Activated CD8-positive, alpha-beta T cell treated with anti-CD3 and anti-CD28 coated beads for 36 hours (primary cell): ENCODE measurements around the gene SNX32. TPM values are rescaled to one million over a fixed set of nuclear protein-coding genes. Genes with fewer than 3 reads are reported as not detected.

Experiments
- ATAC-seq: fragments of 200-7000 bp; cut with Tn5 transposase; one replicate; pipeline ENCODE4 v1.10.0; 2021; ENCODE audit warnings: mild to moderate bottlenecking, moderate library complexity
- CTCF ChIA-PET: fragments of 350-600 bp; sonication (Branson Sonifier 250); formaldehyde crosslinking; loops from one replicate; lab custom pipeline; 2021; ENCODE audit warnings: antibody characterized with exemption; lab: Charles Lee
- POLR2A ChIA-PET: fragments of 350-600 bp; sonication (Branson Sonifier 250); formaldehyde crosslinking; loops from one replicate; lab custom pipeline; 2021; ENCODE audit warnings: antibody characterized with exemption; lab: Charles Lee
- DNase-seq: peaks from one replicate; pipeline ENCODE4 v3.0.0-alpha.2; 2020
- H3K27ac Mint-ChIP-seq: one replicate; pipeline ENCODE4 v1.8.0; 2021; ENCODE audit warnings: mild to moderate bottlenecking, mixed read lengths
- H3K27me3 Mint-ChIP-seq: one replicate; pipeline ENCODE4 v1.8.0; 2021; ENCODE audit warnings: mixed read lengths
- H3K36me3 Mint-ChIP-seq: one replicate; pipeline ENCODE4 v1.8.0; 2021; ENCODE audit warnings: low read depth, mixed read lengths
- H3K4me1 Mint-ChIP-seq: one replicate; pipeline ENCODE4 v1.8.0; 2021; ENCODE audit warnings: low read depth, mixed read lengths
- H3K4me3 Mint-ChIP-seq: one replicate; pipeline ENCODE4 v1.8.0; 2021; ENCODE audit warnings: mild to moderate bottlenecking, moderate library complexity, mixed read lengths
- H3K9me3 Mint-ChIP-seq: one replicate; pipeline ENCODE4 v1.8.0; 2021; ENCODE audit warnings: mixed read lengths
- CTCF ChIP-seq: fragments of 200-600 bp; IDR thresholded peaks from one replicate; pipeline ENCODE4 v1.8.0; 2022; ENCODE audit warnings: antibody characterized with exemption, mild to moderate bottlenecking
- intact Hi-C: fragments of 100-400 bp; cut with micrococcal nuclease; formaldehyde crosslinking; loops from one replicate; pipeline ENCODE4 v1.10.0; 2022
- total RNA-seq, 2 experiments: library from RNA; stranded (reverse); gene quantifications; one replicate each; pipeline ENCODE4 v1.2.3, GENCODE V29; 2021

The SNX32 gene
- total RNA-seq, 2 experiments from 2014 or later: 1.6 to 2.1 TPM

- peak overlapping the region; percentile 90 for H3K4me3 Mint-ChIP-seq
- intact Hi-C loops: no loop called here
- H3K27ac Mint-ChIP-seq: peak overlapping the region; percentile 99
- ChIA-PET POLR2A (interaction anchor here (0.7 to 29.8 kb wide), 12 partner anchors 9 to 435 kb away, joined by 3 to 560 read pairs (median 4); partner anchors contain the start of genes CCDC85B, CTSW, EFEMP2 and FAM89B), CTCF (interaction anchor here (0.7 to 12.3 kb wide), 12 partner anchors 12 to 146 kb away, joined by 3 to 283 read pairs (median 4); partner anchors contain the start of genes CCDC85B, CTSW, FIBP and KAT5)
- no peak for DNase-seq
- no peak for TF ChIP-seq CTCF
- no peaks in the 10 kb centered on the region for H3K9me3 Mint-ChIP-seq
- peaks cover 65% of the 10 kb centered on the region for H3K36me3 Mint-ChIP-seq
- H3K27me3 Mint-ChIP-seq: no peaks in the 10 kb centered on the region
- H3K4me1 Mint-ChIP-seq: peaks cover 39% of the 10 kb centered on the region
- ATAC-seq: no peak
Observed at GRCh38 chr11:65858681-65859087, 24.9 kb downstream of the SNX32 start.

- DNase-seq (peak; percentile 100), ATAC-seq (peak; percentile 72)
- ChIA-PET POLR2A (interaction anchor here (0.6 to 29.8 kb wide), 18 partner anchors 7 to 359 kb away, joined by 3 to 560 read pairs (median 3); partner anchors contain the start of genes BANF1, CCDC85B, CTSW and EFEMP2), CTCF (interaction anchor here (0.7 to 12.3 kb wide), 28 partner anchors 11 to 456 kb away, joined by 3 to 283 read pairs (median 4); partner anchors contain the start of genes AP5B1, BANF1, CCDC85B and CTSW)
- Mint-ChIP-seq H3K27ac (peak overlapping the region; percentile 99), H3K4me1 (peaks cover 37% of the 10 kb centered on the region), H3K9me3 (no peaks in the 10 kb centered on the region), H3K36me3 (peaks cover 62% of the 10 kb centered on the region), H3K4me3 (peak overlapping the region; percentile 90), H3K27me3 (no peaks in the 10 kb centered on the region)
- no peak for TF ChIP-seq CTCF
- intact Hi-C loops: no loop called here
Observed at GRCh38 chr11:65859095-65859811, 25.5 kb downstream of the SNX32 start.

GRCh38 chr11:65859812-65860277 lies 26.1 kb downstream of the SNX32 start:
- TF ChIP-seq CTCF: no peak
- POLR2A ChIA-PET: interaction anchor here (0.6 to 29.8 kb wide), 17 partner anchors 8 to 360 kb away, joined by 3 to 560 read pairs (median 3); partner anchors contain the start of genes BANF1, CCDC85B, CTSW and EFEMP2
- H3K9me3 Mint-ChIP-seq: no peaks in the 10 kb centered on the region
- peak overlapping the region; percentile 90 for H3K4me3 Mint-ChIP-seq
- CTCF ChIA-PET: interaction anchor here (0.7 to 12.3 kb wide), 29 partner anchors 11 to 456 kb away, joined by 3 to 283 read pairs (median 4); partner anchors contain the start of genes AP5B1, BANF1, C11orf68 and CCDC85B
- intact Hi-C loops: no loop called here
- H3K4me1 Mint-ChIP-seq: peaks cover 32% of the 10 kb centered on the region
- peak overlapping the region; percentile 99 for H3K27ac Mint-ChIP-seq
- ATAC-seq (no peak), DNase-seq (no peak)
- H3K27me3 Mint-ChIP-seq: no peaks in the 10 kb centered on the region
- peaks cover 56% of the 10 kb centered on the region for H3K36me3 Mint-ChIP-seq

- peak; percentile 32 for ATAC-seq
- no peaks in the 10 kb centered on the region for H3K9me3 Mint-ChIP-seq
- peaks cover 27% of the 10 kb centered on the region for H3K4me1 Mint-ChIP-seq
- intact Hi-C loops: no loop called here
- ChIA-PET POLR2A (interaction anchor here (0.7 to 29.8 kb wide), 18 partner anchors 7 to 326 kb away, joined by 3 to 560 read pairs (median 3); partner anchors contain the start of genes BANF1, CCDC85B, CTSW and EFEMP2), CTCF (interaction anchor here (0.7 to 12.3 kb wide), 29 partner anchors 10 to 455 kb away, joined by 3 to 283 read pairs (median 4); partner anchors contain the start of genes AP5B1, BANF1, C11orf68 and CCDC85B)
- peak within 1 kb of the TSS; percentile 99 for H3K27ac Mint-ChIP-seq
- TF ChIP-seq CTCF: peak; percentile 95
- H3K27me3 Mint-ChIP-seq: no peaks in the 10 kb centered on the region
- DNase-seq: peak; percentile 98
- H3K4me3 Mint-ChIP-seq: peak within 1 kb of the TSS; percentile 90
- peaks cover 53% of the 10 kb centered on the region for H3K36me3 Mint-ChIP-seq
Observed at GRCh38 chr11:65860278-65861164, 26.8 kb downstream of the SNX32 start, which contains the start of gene MUS81. Gene MUS81 (plus strand): TSS chr11:65860433. CDS start chr11:65860754, 321 bp downstream.
